Hematopoietic multipotent progenitor cell treated with erythropoietin and hydrocortisone succinate and interleukin-3 and kit ligand, for 4 days (in vitro differentiated cells): ENCODE measurements around the gene NFATC3.
"Not testable (repeated sequence)": the region's sequence is repeated elsewhere in the genome, so short reads cannot be mapped to it uniquely, and the experiment has no call there.

Source experiments
- DNase-seq: peaks from one replicate; pipeline ENCODE4 v3.0.0-alpha.2; 2015

The NFATC3 gene

GRCh38 chr16:68090130-68090529 lies 5.0 kb downstream of the NFATC3 start:
- DNase-seq, result peak; percentile 70

- peak; percentile 51 for DNase-seq
These were observed 5.4 kb downstream of the NFATC3 start for GRCh38 chr16:68090533-68090932.

GRCh38 chr16:68091380-68092261 lies 6.5 kb downstream of the NFATC3 start:
- peak; percentile 54 for DNase-seq

- DNase-seq, result not testable (repeated sequence)
These were observed 7.1 kb downstream of the NFATC3 start for GRCh38 chr16:68092275-68092674.

- peak; percentile 72 for DNase-seq
These were observed 8.8 kb downstream of the NFATC3 start for GRCh38 chr16:68093816-68094613.

GRCh38 chr16:68094614-68094934 lies 9.4 kb downstream of the NFATC3 start:
- DNase-seq, result no peak

GRCh38 chr16:68096491-68096890 lies 11.3 kb downstream of the NFATC3 start:
- DNase-seq, result no peak

- DNase-seq, result no peak
These were observed 11.9 kb downstream of the NFATC3 start for GRCh38 chr16:68097088-68097487.

GRCh38 chr16:68097895-68098294 lies 12.7 kb downstream of the NFATC3 start:
- no peak for DNase-seq

GRCh38 chr16:68100488-68100887 lies 15.3 kb downstream of the NFATC3 start:
- no peak for DNase-seq

GRCh38 chr16:68105611-68106010 lies 20.4 kb downstream of the NFATC3 start:
- DNase-seq, result no peak

- DNase-seq, result not testable (repeated sequence)
These were observed 22.2 kb downstream of the NFATC3 start for GRCh38 chr16:68107230-68107928.

GRCh38 chr16:68109156-68109555 lies 24.0 kb downstream of the NFATC3 start:
- not testable (repeated sequence) for DNase-seq

- DNase-seq, result not testable (repeated sequence)
These were observed 25.4 kb downstream of the NFATC3 start for GRCh38 chr16:68110611-68111010.

GRCh38 chr16:68111379-68111778 lies 26.2 kb downstream of the NFATC3 start:
- DNase-seq, result no peak

- DNase-seq, result peak; percentile 33
These were observed 28.0 kb downstream of the NFATC3 start for GRCh38 chr16:68113059-68113761.

GRCh38 chr16:68113765-68114240 lies 28.6 kb downstream of the NFATC3 start:
- DNase-seq, result no peak

GRCh38 chr16:68114939-68115338 lies 29.8 kb downstream of the NFATC3 start:
- DNase-seq, result not testable (repeated sequence)

GRCh38 chr16:68115851-68116250 lies 30.7 kb downstream of the NFATC3 start:
- no peak for DNase-seq

GRCh38 chr16:68116256-68116867 lies 31.2 kb downstream of the NFATC3 start:
- DNase-seq, result peak; percentile 77

- DNase-seq, result no peak
These were observed 32.7 kb downstream of the NFATC3 start for GRCh38 chr16:68117884-68118283.

GRCh38 chr16:68118954-68119353 lies 33.8 kb downstream of the NFATC3 start:
- DNase-seq, result not testable (repeated sequence)
